Smooth muscle cell of trachea (primary cell): ENCODE measurements around the gene SLC16A7. TPM values are rescaled to one million over a fixed set of nuclear protein-coding genes. Genes with fewer than 3 reads are reported as not detected.

ENCODE experiments used
- total RNA-seq: library from RNA; depleted of rRNA; stranded (reverse); fragments of >200 nt; gene quantifications from 2 replicates; pipeline ENCODE4 v1.2.1, GENCODE V29; 2014

Gene SLC16A7, protein sequence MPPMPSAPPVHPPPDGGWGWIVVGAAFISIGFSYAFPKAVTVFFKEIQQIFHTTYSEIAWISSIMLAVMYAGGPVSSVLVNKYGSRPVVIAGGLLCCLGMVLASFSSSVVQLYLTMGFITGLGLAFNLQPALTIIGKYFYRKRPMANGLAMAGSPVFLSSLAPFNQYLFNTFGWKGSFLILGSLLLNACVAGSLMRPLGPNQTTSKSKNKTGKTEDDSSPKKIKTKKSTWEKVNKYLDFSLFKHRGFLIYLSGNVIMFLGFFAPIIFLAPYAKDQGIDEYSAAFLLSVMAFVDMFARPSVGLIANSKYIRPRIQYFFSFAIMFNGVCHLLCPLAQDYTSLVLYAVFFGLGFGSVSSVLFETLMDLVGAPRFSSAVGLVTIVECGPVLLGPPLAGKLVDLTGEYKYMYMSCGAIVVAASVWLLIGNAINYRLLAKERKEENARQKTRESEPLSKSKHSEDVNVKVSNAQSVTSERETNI
- total RNA-seq: 79.2 and 110 TPM in 2 replicates

DNA sequence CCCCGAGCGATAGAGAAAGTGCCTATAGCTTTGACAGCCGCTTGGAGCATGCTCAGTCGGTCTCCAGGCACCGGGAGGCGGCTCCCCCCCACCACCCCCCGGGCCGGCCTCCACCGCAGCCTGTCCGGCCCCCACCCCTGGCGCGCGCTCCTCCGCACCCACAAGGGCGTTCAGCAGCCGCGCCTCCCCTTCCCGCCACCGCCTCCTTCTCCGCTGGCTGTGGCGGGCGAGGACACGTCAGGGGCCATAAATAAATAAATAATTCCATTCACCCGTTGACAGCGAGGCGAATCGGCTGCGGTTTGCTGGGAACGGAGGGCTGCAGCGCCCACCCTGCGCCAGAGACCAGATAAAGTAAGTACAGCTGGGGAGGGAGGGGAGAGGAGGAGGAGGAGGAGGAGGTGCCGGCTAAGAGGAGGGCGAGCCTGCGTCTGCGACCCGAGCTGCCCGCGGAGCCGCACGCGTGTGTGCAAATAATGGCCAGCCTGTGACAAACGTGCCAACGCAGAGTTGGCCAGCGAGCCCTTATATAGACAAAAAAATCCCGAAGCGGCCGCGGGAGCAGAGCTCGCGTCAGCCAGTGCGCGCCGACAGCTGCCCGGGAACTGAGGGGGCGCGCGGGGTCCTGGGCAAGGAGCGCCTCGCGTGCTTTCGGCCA is at the start of gene SLC16A7:
SLC16A7 (plus strand) TSS at position 147 of the 658 bp plus-strand sequence. CDS start 108,773 bp downstream, outside the sequence.

